Heart right ventricle (tissue), 16 donors: ENCODE results near the gene NSUN7. TPM values are rescaled to one million over a fixed set of nuclear protein-coding genes. Genes with fewer than 3 reads are reported as not detected.

Source experiments
- ATAC-seq, 8 donors: fragments of 200-7000 bp; cut with Tn5 transposase; one replicate each; pipeline ENCODE4 v1.9.1; 2020; ENCODE audit warnings: mild to moderate bottlenecking in 8 of 8, moderate library complexity in 8 of 8, moderate number of reproducible peaks in 1 of 8
- DNase-seq, 2 donors: peaks; one replicate each; pipeline ENCODE4 v3.0.0-alpha.2; 2020
- H3K27ac ChIP-seq, 10 donors: fragments of 200-600 bp; sonication (generic) in 2 of 10; one replicate each; pipeline versions ENCODE4 v1.5.0 to v1.8.0; 2020 to 2022; ENCODE audit warnings: mild to moderate bottlenecking in 3 of 10
- H3K27me3 ChIP-seq, 7 donors: fragments of 200-600 bp; one replicate each; pipeline ENCODE4 v1.8.0; 2021 to 2022; ENCODE audit warnings: mild to moderate bottlenecking in 2 of 7
- H3K36me3 ChIP-seq, 9 donors: fragments of 200-600 bp; sonication (generic) in 1 of 9; one replicate each; pipeline versions ENCODE4 v1.5.0 to v1.8.0; 2020 to 2022; ENCODE audit warnings: mild to moderate bottlenecking in 2 of 9
- H3K4me1 ChIP-seq, 9 donors: fragments of 200-600 bp; sonication (generic) in 1 of 9; one replicate each; pipeline versions ENCODE4 v1.5.0 to v1.8.0; 2020 to 2022; ENCODE audit warnings: mild to moderate bottlenecking in 4 of 9
- H3K4me3 ChIP-seq, 10 donors: fragments of 200-600 bp; sonication (generic) in 2 of 10; one replicate each; pipeline versions ENCODE4 v1.5.0 to v1.8.0; 2020 to 2022; ENCODE audit warnings: mild to moderate bottlenecking in 7 of 10, moderate library complexity in 2 of 10
- H3K9me3 ChIP-seq, 11 donors: fragments of 200-600 bp in 10 of 11; sonication (generic) in 2 of 11; one replicate each; pipeline versions ENCODE4 v1.5.0 to v1.8.0; 2013 to 2022; ENCODE audit warnings: mild to moderate bottlenecking in 2 of 11, control low read depth in 1 of 11, moderate library complexity in 1 of 11
- CTCF ChIP-seq, 9 donors: fragments of 200-600 bp; sonication (generic) in 2 of 9; IDR thresholded peaks; one replicate each; pipeline versions ENCODE4 v1.5.0 to v1.8.0; 2021 to 2022; ENCODE audit warnings: antibody characterized with exemption in 9 of 9, mild to moderate bottlenecking in 5 of 9, moderate library complexity in 1 of 9
- WGBS, 2 donors: extraction: QIAGEN DNeasy Blood & Tissue Kit; methylation state at CpG; one replicate each; pipeline ENCODE4 v1.1.7; 2013; ENCODE audit warnings: inconsistent platforms in 1 of 2; 5-methylcytosine and 5-hydroxymethylcytosine counted together
- intact Hi-C, 10 donors: fragments of 100-400 bp; cut with DNase I; formaldehyde crosslinking; loops; one replicate each; pipeline versions ENCODE4 v1.11.1 to v1.14.2; 2022
- polyA plus RNA-seq, 2 donors: library from polyadenylated mRNA; stranded (reverse); fragments of 200-250 nt; gene quantifications; one replicate each; pipeline ENCODE4 v1.2.3, GENCODE V29; 2013
- total RNA-seq, 10 donors: library from RNA; stranded (reverse); fragmentation: NEBNext Ultra II Directional in 3 of 10; extraction: Animal tissue kit (Norgen Biotek cat#: 25700) in 3 of 10; gene quantifications; one replicate each; pipeline versions ENCODE4 v1.2.1 to v1.2.4, GENCODE V29; 2021 to 2023
- donor health status: Arrhythmogenic right ventricular cardiomyopathy.
- donor health status: ischemic (EF 13 %, LVEDD 7.1; RV severe dilation, severe dysfunction).
- donor health status: healthy with polysubstance abuse.
- donor health status: DM: no; HTN: yes; CAD: no.
- donor health status: DM: no; HTN: no; CAD: no.
- donor health status: ischemic (EF 25% LVEDD 6.9; RV normal size, moderate dysfunction).
- donor health status: ischemic (EF 25% LVEDD 5.7; RV mildly dilated, moderate dysfunction).
- donor health status: healthy.
- donor health status: DM: yes; HTN: yes; CAD: no.
- donor health status: Ischemic cardiomyopathy.
- donor health status: ischemic (EF 35%, LVEDD 5.7; RV mildly dilated, moderate dysfunction).
- donor health status: nonischemic (EF 11% LVEDD 7.7; RV severe dilation, severe dysfunction).
- donor health status: DM: yes; HTN: yes; CAD: no.
- donor health status: PGD.
- donor health status: ischemic (EF 29% LVEDD 5.4; RV normal size, mild dysfunction).
- donor health status: nonischemic (EF 23%, LVEDD 6.1; RV moderate dilation, normal function).

Gene NSUN7
- total and polyA plus RNA-seq, 12 donors, result 0.03 to 1.3 (median 0.23) TPM; not detected in 3

- TF ChIP-seq CTCF (IDR thresholded peaks at IDR 0.05), result no peak
- intact Hi-C loops, result no loop called here
- Histone ChIP-seq H3K27me3 (peaks cover 1 to 21% (median 14%) of the 10 kb centered on the region in 7 donors), H3K9me3 (no peaks in the 10 kb centered on the region), H3K27ac (no peak overlapping the region), H3K4me3 (no peak overlapping the region), H3K36me3 (no peaks in the 10 kb centered on the region), H3K4me1 (peaks cover 0 to 3% (median under 1%) of the 10 kb centered on the region in 9 donors)
- DNase-seq (no peak), ATAC-seq (no peak)
- WGBS, 2 donors, result 92 to 94% methylated on average over 4 of the region's 4 CpGs
Measured at GRCh38 chr4:40755616-40756015, 5.9 kb downstream of the NSUN7 start.

- H3K4me3 ChIP-seq, result no peak overlapping the region
Measured at GRCh38 chr4:40763228-40763716, 13.5 kb downstream of the NSUN7 start.

GRCh38 chr4:40769266-40769665, 19.5 kb downstream of the NSUN7 start:
- Histone ChIP-seq H3K36me3 (no peaks in the 10 kb centered on the region), H3K9me3 (no peaks in the 10 kb centered on the region), H3K4me1 (no peaks in the 10 kb centered on the region), H3K4me3 (no peak overlapping the region), H3K27me3 (no peaks in the 10 kb centered on the region), H3K27ac (no peak overlapping the region)
- intact Hi-C loops, result no loop called here
- TF ChIP-seq CTCF (IDR thresholded peaks at IDR 0.05), result no peak
- ATAC-seq (no peak), DNase-seq (no peak)
- 45 to 48% methylated on average over 1 of the region's 1 CpG for WGBS, 2 donors

More at GRCh38 chr4:40763228-40763716, 13.5 kb downstream of the NSUN7 start:
- Histone ChIP-seq H3K36me3 (no peaks in the 10 kb centered on the region), H3K27me3 (no peaks in the 10 kb centered on the region), H3K4me1 (peaks cover 0 to 6% (median 0%) of the 10 kb centered on the region in 9 donors), H3K27ac (no peak overlapping the region), H3K9me3 (no peaks in the 10 kb centered on the region)
- intact Hi-C loops, result no loop called here
- ATAC-seq (no peak), DNase-seq (no peak)
- 83 to 89% methylated on average over 3 of the region's 3 CpGs for WGBS, 2 donors
- no peak for TF ChIP-seq CTCF (IDR thresholded peaks at IDR 0.05)

GRCh38 chr4:40778090-40778489, 28.3 kb downstream of the NSUN7 start:
- Histone ChIP-seq H3K36me3 (no peaks in the 10 kb centered on the region), H3K27ac (no peak overlapping the region), H3K27me3 (no peaks in the 10 kb centered on the region), H3K4me3 (no peak overlapping the region), H3K9me3 (peaks cover 0 to 23% (median 6%) of the 10 kb centered on the region in 11 donors), H3K4me1 (no peaks in the 10 kb centered on the region)
- WGBS, 2 donors, result 93 to 100% methylated on average over 1 of the region's 1 CpG
- intact Hi-C loops, result no loop called here
- TF ChIP-seq CTCF (IDR thresholded peaks at IDR 0.05), result no peak
- DNase-seq (no peak), ATAC-seq (no peak)
